Endothelial cell (in vitro differentiated cells): ENCODE results near the gene PANK1. TPM values are rescaled to one million over a fixed set of nuclear protein-coding genes. Genes with fewer than 3 reads are reported as not detected.
"Not testable (repeated sequence)": the region's sequence is repeated elsewhere in the genome, so short reads cannot be mapped to it uniquely, and the experiment has no call there.

ENCODE experiments used
- DNase-seq: peaks from one replicate; pipeline ENCODE4 v3.0.0; 2021; ENCODE audit warnings: low spot score
- H3K27ac Mint-ChIP-seq: one replicate; pipeline ENCODE4 v1.8.0; 2021; ENCODE audit warnings: mixed read lengths, inconsistent platforms; ENCODE audit not compliant: unreplicated experiment
- H3K27me3 Mint-ChIP-seq: one replicate; pipeline ENCODE4 v1.8.0; 2021; ENCODE audit warnings: mild to moderate bottlenecking, moderate library complexity, mixed read lengths, inconsistent platforms; ENCODE audit not compliant: unreplicated experiment
- H3K36me3 Mint-ChIP-seq: one replicate; pipeline ENCODE4 v1.8.0; 2021; ENCODE audit warnings: mild to moderate bottlenecking, low read depth, mixed read lengths, inconsistent platforms; ENCODE audit not compliant: unreplicated experiment
- H3K4me1 Mint-ChIP-seq: one replicate; pipeline ENCODE4 v1.8.0; 2021; ENCODE audit warnings: mild to moderate bottlenecking, mixed read lengths, inconsistent platforms; ENCODE audit not compliant: unreplicated experiment
- H3K4me3 Mint-ChIP-seq: one replicate; pipeline ENCODE4 v1.8.0; 2021; ENCODE audit warnings: mild to moderate bottlenecking, mixed read lengths, inconsistent platforms; ENCODE audit not compliant: unreplicated experiment
- H3K9me3 Mint-ChIP-seq: one replicate; pipeline ENCODE4 v1.8.0; 2021; ENCODE audit warnings: mixed read lengths, inconsistent platforms; ENCODE audit not compliant: unreplicated experiment
- total RNA-seq: library from RNA; stranded (reverse); fragmentation: NEBNext Ultra II Directional; extraction: Animal tissue kit (Norgen Biotek cat#: 25700); gene quantifications from one replicate; pipeline ENCODE4 v1.2.1, GENCODE V29; 2021; ENCODE audit not compliant: unreplicated experiment
- TF ChIP-seq, protein P1 (sequence below): fragments of 200-600 bp; sonication (generic); IDR thresholded peaks from one replicate; pipeline ENCODE4 v1.5.0; 2021; ENCODE audit warnings: antibody characterized with exemption; ENCODE audit not compliant: unreplicated experiment

Gene PANK1
- total RNA-seq, 1 donor from 2014 or later: 16.2 TPM

DNA sequence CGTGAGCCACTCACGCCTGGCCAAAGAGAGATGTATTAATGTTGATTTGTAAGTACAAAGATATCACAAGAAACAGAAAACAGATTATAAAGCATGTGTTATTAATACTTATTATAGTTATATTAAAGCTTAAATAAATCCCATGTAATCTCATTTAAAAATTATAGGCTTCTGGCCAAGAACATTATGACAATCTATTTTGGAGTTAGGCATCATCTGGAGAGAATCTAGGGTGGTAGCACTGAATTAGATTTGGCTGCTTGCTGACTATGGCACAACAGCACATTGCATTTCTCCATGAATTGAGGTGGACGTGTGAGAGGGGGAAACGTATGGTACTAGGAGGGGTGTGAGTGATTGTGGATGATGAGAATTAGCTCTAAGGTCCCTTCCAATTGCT lies 92.8 kb downstream of the PANK1 start:
- H3K4me3 Mint-ChIP-seq: no peak overlapping the region

DNA sequence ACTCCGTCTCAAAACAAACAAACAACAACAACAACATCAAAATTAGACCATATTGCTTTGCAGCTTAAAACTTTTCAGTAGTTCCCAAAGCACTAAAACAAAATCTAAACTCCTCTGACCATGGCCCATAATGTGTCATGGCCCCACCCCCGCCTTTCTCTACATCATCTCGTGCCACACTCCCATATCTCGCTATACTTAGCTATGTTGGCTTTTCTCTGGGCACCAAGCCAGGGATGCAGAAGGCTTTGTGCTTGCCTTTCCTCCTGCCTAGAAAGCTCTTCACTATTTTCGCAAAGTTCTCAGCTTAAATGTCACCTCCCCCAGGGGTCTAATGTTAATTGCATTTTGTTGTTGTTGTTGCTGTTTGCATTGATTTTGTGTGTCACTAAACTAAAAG lies 94.5 kb downstream of the PANK1 start:
- no peaks in the 10 kb centered on the region for H3K36me3 Mint-ChIP-seq
- H3K4me1 Mint-ChIP-seq: no peaks in the 10 kb centered on the region

More for the DNA sequence above, 92.8 kb downstream of the PANK1 start:
- no peaks in the 10 kb centered on the region for H3K4me1 Mint-ChIP-seq
- peaks cover 5% of the 10 kb centered on the region for H3K27me3 Mint-ChIP-seq
- no peak for DNase-seq
- H3K9me3 Mint-ChIP-seq: no peaks in the 10 kb centered on the region
- TF ChIP-seq, protein P1, sequence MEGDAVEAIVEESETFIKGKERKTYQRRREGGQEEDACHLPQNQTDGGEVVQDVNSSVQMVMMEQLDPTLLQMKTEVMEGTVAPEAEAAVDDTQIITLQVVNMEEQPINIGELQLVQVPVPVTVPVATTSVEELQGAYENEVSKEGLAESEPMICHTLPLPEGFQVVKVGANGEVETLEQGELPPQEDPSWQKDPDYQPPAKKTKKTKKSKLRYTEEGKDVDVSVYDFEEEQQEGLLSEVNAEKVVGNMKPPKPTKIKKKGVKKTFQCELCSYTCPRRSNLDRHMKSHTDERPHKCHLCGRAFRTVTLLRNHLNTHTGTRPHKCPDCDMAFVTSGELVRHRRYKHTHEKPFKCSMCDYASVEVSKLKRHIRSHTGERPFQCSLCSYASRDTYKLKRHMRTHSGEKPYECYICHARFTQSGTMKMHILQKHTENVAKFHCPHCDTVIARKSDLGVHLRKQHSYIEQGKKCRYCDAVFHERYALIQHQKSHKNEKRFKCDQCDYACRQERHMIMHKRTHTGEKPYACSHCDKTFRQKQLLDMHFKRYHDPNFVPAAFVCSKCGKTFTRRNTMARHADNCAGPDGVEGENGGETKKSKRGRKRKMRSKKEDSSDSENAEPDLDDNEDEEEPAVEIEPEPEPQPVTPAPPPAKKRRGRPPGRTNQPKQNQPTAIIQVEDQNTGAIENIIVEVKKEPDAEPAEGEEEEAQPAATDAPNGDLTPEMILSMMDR: no peak
- H3K36me3 Mint-ChIP-seq: no peaks in the 10 kb centered on the region
- H3K27ac Mint-ChIP-seq: no peak overlapping the region

GRCh38 chr10:89549510-89549909 lies 95.5 kb downstream of the PANK1 start:
- DNase-seq: no peak
- TF ChIP-seq, protein P1: no peak
- no peak overlapping the region for H3K4me3 Mint-ChIP-seq
- H3K36me3 Mint-ChIP-seq: no peaks in the 10 kb centered on the region
- H3K9me3 Mint-ChIP-seq: no peaks in the 10 kb centered on the region
- no peaks in the 10 kb centered on the region for H3K4me1 Mint-ChIP-seq
- H3K27me3 Mint-ChIP-seq: peaks cover 2% of the 10 kb centered on the region
- H3K27ac Mint-ChIP-seq: no peak overlapping the region

More for the DNA sequence above, 94.5 kb downstream of the PANK1 start:
- TF ChIP-seq, protein P1: no peak
- DNase-seq: no peak
- Mint-ChIP-seq H3K27ac (no peak overlapping the region), H3K9me3 (no peaks in the 10 kb centered on the region), H3K4me3 (no peak overlapping the region), H3K27me3 (peaks cover 2% of the 10 kb centered on the region)

DNA sequence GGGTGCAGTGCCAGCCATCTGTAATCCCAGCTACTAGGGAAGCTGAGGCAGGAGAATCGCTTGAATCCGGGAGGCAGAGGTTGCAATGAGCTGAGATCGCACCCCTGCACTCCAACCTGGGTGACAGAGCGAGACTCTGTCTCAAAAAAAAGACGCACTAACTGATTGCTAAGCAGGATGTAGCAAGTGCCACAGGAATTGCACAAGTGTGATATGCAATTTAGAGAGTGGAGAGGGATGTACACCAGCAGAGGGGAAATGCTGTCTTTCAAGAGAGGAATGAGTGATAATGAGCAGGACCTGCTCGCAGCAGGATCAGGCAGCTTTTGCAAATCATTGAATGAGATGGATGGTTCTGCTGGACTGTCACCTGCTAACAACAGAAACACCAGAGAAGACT lies 96.4 kb downstream of the PANK1 start:
- TF ChIP-seq, protein P1: no peak
- Mint-ChIP-seq H3K27me3 (peaks cover 2% of the 10 kb centered on the region), H3K9me3 (no peaks in the 10 kb centered on the region), H3K27ac (no peak overlapping the region), H3K4me1 (no peaks in the 10 kb centered on the region), H3K4me3 (no peak overlapping the region), H3K36me3 (no peaks in the 10 kb centered on the region)
- no peak for DNase-seq

- TF ChIP-seq, protein P1: no peak
- DNase-seq: no peak
- no peaks in the 10 kb centered on the region for H3K4me1 Mint-ChIP-seq
- H3K27me3 Mint-ChIP-seq: peaks cover 2% of the 10 kb centered on the region
- no peaks in the 10 kb centered on the region for H3K36me3 Mint-ChIP-seq
- H3K27ac Mint-ChIP-seq: no peak overlapping the region
- H3K4me3 Mint-ChIP-seq: no peak overlapping the region
- no peaks in the 10 kb centered on the region for H3K9me3 Mint-ChIP-seq
These were observed 97.1 kb downstream of the PANK1 start for GRCh38 chr10:89547853-89548513.

- not testable (repeated sequence) for H3K27me3 Mint-ChIP-seq, H3K9me3 Mint-ChIP-seq, H3K36me3 Mint-ChIP-seq, H3K4me1 Mint-ChIP-seq, H3K27ac Mint-ChIP-seq, H3K4me3 Mint-ChIP-seq, DNase-seq
These were observed 98.4 kb downstream of the PANK1 start for GRCh38 chr10:89546651-89547050.
